ENCODE measurements around the gene PDP2.
A peak's percentile ranks its signal among the peaks of the same experiment; 100 is the strongest.

PDP2 gene

DNA sequence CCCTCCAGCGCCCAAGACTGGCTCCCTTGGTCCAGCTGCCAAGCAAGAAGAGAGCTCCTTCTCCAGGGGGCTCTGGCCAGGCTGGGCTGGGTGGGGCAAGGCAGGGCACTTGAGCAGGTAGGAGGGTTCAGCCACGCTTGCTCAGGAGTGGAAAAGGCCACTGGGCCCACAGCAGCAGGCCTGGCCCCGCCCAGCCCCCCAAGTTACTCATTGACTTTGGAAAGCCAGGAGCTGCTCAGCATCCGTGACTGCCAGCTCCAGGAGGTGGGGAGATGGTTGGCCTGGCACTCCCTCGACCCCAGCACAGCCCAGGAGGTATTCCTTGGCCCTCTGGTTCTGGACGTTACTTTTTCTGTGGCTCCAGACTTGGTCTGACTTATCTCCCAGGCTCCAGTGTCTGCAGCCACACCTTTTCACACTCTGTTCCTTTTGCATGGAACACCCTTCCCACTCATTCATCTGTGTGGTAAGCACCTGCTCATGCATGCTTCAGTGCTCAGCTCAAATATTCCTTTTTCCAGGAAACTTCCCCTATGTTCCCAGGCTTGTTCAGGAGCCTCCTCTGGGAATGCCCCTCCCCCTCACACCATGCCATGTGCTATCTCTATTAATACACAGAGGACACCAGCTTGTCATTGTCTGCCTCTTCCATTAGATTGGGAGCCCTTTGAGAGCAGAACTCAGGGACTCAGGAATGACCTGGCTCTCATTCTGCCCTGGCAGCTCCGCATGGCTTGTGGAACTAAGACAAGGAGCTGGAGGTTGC, 38.7 kb downstream of the PDP2 start, which contains the start of gene CDH16:
CDH16 (minus strand) TSS at position 83 of the 766 bp plus-strand sequence. CDS start 820 bp downstream, outside the sequence.
- H2AFZ ChIP-seq (ENCODE audit: low read length), result no peak within 1 kb of the TSS
- H3K4me3 ChIP-seq (ENCODE audit: low read length in 2 of 2), result no peak within 1 kb of the TSS
- H3K27me3 ChIP-seq (ENCODE audit: control insufficient read depth in 3 of 3, insufficient read depth in 3 of 3, low read depth in 1 of 3, low read length in 3 of 3), result peaks cover 0 to 54% (median 8%) of the 10 kb centered on the region in 3 experiments
- no peak within 1 kb of the TSS for H4K91ac ChIP-seq (ENCODE audit: low read depth, low read length, poor library complexity)
- H3K79me1 ChIP-seq (ENCODE audit: low read depth, low read length), result no peaks in the 10 kb centered on the region
- no peak within 1 kb of the TSS for H2BK15ac ChIP-seq (ENCODE audit: low read length)
- H3K4me1 ChIP-seq (ENCODE audit: control insufficient read depth in 2 of 2, insufficient read depth in 1 of 2, low read depth in 1 of 2, low read length in 2 of 2), result peaks cover 0 to 18% of the 10 kb centered on the region in 2 donors
- peak within 1 kb of the TSS; percentile 66 for H3K18ac ChIP-seq (ENCODE audit: low read length)
- H2BK120ac ChIP-seq (ENCODE audit: low read depth, low read length), result no peak within 1 kb of the TSS
- H2BK5ac ChIP-seq (ENCODE audit: low read length), result no peak within 1 kb of the TSS
- no peak within 1 kb of the TSS for H3K4me2 ChIP-seq (ENCODE audit: insufficient read depth, low read length, poor library complexity, severe bottlenecking)
- no peak within 1 kb of the TSS for H3K14ac ChIP-seq (ENCODE audit: low read length)
- WGBS, 2 donors (ENCODE audit: extremely low coverage in 2 of 2, insufficient read length in 2 of 2, insufficient replicate concordance in 1 of 2), result no CpG with 5 or more reads among the region's 7 CpGs
- H3K36me3 ChIP-seq (replicated peaks in 1 of 2; ENCODE audit: control insufficient read depth in 2 of 2, insufficient read depth in 2 of 2, low read length in 2 of 2), result no peaks in the 10 kb centered on the region
- H3K4ac ChIP-seq (ENCODE audit: low read length), result no peak within 1 kb of the TSS
- H3K9me3 ChIP-seq (replicated peaks in 1 of 2; ENCODE audit: control insufficient read depth in 2 of 2, insufficient read depth in 1 of 2, low read depth in 1 of 2, low read length in 2 of 2), result no peaks in the 10 kb centered on the region
- peak within 1 kb of the TSS; percentile 78 for H3K9ac ChIP-seq (ENCODE audit: low read depth, low read length, poor library complexity)
- no peak within 1 kb of the TSS for H2BK12ac ChIP-seq (ENCODE audit: low read length)
- H3K27ac ChIP-seq (replicated peaks; ENCODE audit: low read length), result no peak within 1 kb of the TSS
- no peak within 1 kb of the TSS for H4K8ac ChIP-seq (ENCODE audit: low read depth, low read length)
- no peak for DNase-seq (ENCODE audit: low spot score)
- peak within 1 kb of the TSS; percentile 25 for H3K23ac ChIP-seq (ENCODE audit: low read depth, low read length, poor library complexity)
- peak within 1 kb of the TSS; percentile 31 for H2AK5ac ChIP-seq (ENCODE audit: low read depth, low read length)

DNA sequence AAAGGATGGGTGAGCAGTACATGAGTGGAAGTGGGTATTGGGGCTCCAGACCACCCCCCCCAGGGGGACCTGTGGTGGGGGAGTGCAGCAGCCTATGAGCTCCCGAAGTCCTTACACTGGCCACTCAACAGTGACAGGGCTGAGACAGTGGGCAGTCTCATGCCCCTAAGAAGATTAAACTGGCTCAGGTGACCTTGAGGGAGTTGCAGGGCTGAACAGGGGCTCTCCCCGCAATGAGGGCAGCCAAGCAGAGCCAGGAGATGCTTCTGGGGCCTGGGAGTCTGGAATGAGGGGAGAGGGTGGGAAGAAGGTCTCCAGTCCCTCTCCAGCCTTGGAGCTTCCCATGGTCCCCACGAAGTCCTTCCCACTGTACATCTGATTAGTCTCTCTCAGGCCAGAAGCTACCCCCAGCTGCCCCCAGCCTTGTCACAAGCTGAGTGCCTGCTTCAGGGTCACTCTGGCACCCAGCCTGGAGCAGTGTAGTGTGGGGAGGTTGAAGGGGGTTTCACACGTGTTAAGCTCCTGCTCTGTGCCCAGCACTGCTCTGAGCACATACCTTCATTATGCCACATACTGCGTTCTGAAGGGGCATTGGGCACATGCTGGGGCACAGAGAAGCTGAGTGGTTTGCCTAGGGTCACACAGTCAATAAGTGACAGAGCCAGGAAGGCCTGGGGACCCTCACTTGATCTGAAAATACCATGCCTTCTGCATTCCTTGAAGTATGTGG, 39.4 kb downstream of the PDP2 start:
- no peak overlapping the region for H4K8ac ChIP-seq (ENCODE audit: low read depth, low read length)
- H3K27me3 ChIP-seq (ENCODE audit: control insufficient read depth in 3 of 3, insufficient read depth in 3 of 3, low read depth in 1 of 3, low read length in 3 of 3), result peaks cover 7 to 56% (median 16%) of the 10 kb centered on the region in 3 experiments
- H3K4me2 ChIP-seq (ENCODE audit: insufficient read depth, low read length, poor library complexity, severe bottlenecking), result no peak overlapping the region
- no peak overlapping the region for H2BK5ac ChIP-seq (ENCODE audit: low read length)
- H3K18ac ChIP-seq (ENCODE audit: low read length), result no peak overlapping the region
- H3K27ac ChIP-seq (replicated peaks; ENCODE audit: low read length), result no peak overlapping the region
- DNase-seq (ENCODE audit: low spot score), result no peak
- no peak overlapping the region for H4K91ac ChIP-seq (ENCODE audit: low read depth, low read length, poor library complexity)
- no peak overlapping the region for H3K14ac ChIP-seq (ENCODE audit: low read length)
- no peaks in the 10 kb centered on the region for H3K9me3 ChIP-seq (replicated peaks in 1 of 2; ENCODE audit: control insufficient read depth in 2 of 2, insufficient read depth in 1 of 2, low read depth in 1 of 2, low read length in 2 of 2)
- no peak overlapping the region for H2BK12ac ChIP-seq (ENCODE audit: low read length)
- H3K36me3 ChIP-seq (replicated peaks in 1 of 2; ENCODE audit: control insufficient read depth in 2 of 2, insufficient read depth in 2 of 2, low read length in 2 of 2), result no peaks in the 10 kb centered on the region
- no peak overlapping the region for H2AFZ ChIP-seq (ENCODE audit: low read length)
- peaks cover 2 to 16% of the 10 kb centered on the region in 2 donors for H3K4me1 ChIP-seq (ENCODE audit: control insufficient read depth in 2 of 2, insufficient read depth in 1 of 2, low read depth in 1 of 2, low read length in 2 of 2)
- H3K79me1 ChIP-seq (ENCODE audit: low read depth, low read length), result no peaks in the 10 kb centered on the region
- no CpG with 5 or more reads among the region's 5 CpGs for WGBS, 2 donors (ENCODE audit: extremely low coverage in 2 of 2, insufficient read length in 2 of 2, insufficient replicate concordance in 1 of 2)
- H3K23ac ChIP-seq (ENCODE audit: low read depth, low read length, poor library complexity), result no peak overlapping the region
- no peak overlapping the region for H2BK15ac ChIP-seq (ENCODE audit: low read length)
- no peak overlapping the region for H3K9ac ChIP-seq (ENCODE audit: low read depth, low read length, poor library complexity)
- H2AK5ac ChIP-seq (ENCODE audit: low read depth, low read length), result no peak overlapping the region
- no peak overlapping the region for H3K4me3 ChIP-seq (ENCODE audit: low read length in 2 of 2)
- no peak overlapping the region for H2BK120ac ChIP-seq (ENCODE audit: low read depth, low read length)
- H3K4ac ChIP-seq (ENCODE audit: low read length), result no peak overlapping the region

DNA sequence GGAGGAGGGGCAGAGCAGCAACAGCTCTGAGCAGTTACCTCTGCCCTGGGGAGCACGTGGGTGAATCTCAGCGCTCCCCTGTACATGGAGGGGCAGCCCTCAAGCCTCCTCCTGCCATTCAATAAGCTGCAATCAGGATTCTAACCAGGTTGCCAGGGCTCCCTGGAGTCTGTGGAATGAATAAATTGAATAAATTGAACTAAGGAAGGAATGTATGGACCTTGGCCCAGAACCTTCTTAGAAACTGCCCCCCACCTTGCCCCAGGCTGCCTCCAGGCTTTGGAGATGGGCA, 39.9 kb downstream of the PDP2 start:
- H3K18ac ChIP-seq (ENCODE audit: low read length), result no peak overlapping the region
- H2BK15ac ChIP-seq (ENCODE audit: low read length), result no peak overlapping the region

More for the DNA sequence above, 39.9 kb downstream of the PDP2 start:
- Histone ChIP-seq H3K9ac (ENCODE audit: low read depth, low read length, poor library complexity) (no peak overlapping the region), H2AFZ (ENCODE audit: low read length) (no peak overlapping the region), H3K4me2 (ENCODE audit: insufficient read depth, low read length, poor library complexity, severe bottlenecking) (no peak overlapping the region), H3K79me1 (ENCODE audit: low read depth, low read length) (no peaks in the 10 kb centered on the region), H3K27me3 (ENCODE audit: control insufficient read depth in 3 of 3, insufficient read depth in 3 of 3, low read depth in 1 of 3, low read length in 3 of 3) (peaks cover 11 to 61% (median 21%) of the 10 kb centered on the region in 3 experiments), H3K9me3 (replicated peaks in 1 of 2; ENCODE audit: control insufficient read depth in 2 of 2, insufficient read depth in 1 of 2, low read depth in 1 of 2, low read length in 2 of 2) (no peaks in the 10 kb centered on the region), H3K27ac (replicated peaks; ENCODE audit: low read length) (no peak overlapping the region), H2BK12ac (ENCODE audit: low read length) (no peak overlapping the region), H3K14ac (ENCODE audit: low read length) (no peak overlapping the region), H4K8ac (ENCODE audit: low read depth, low read length) (no peak overlapping the region), H4K91ac (ENCODE audit: low read depth, low read length, poor library complexity) (no peak overlapping the region), H3K4me3 (ENCODE audit: low read length in 2 of 2) (no peak overlapping the region), H3K23ac (ENCODE audit: low read depth, low read length, poor library complexity) (no peak overlapping the region), H3K4me1 (ENCODE audit: control insufficient read depth in 2 of 2, insufficient read depth in 1 of 2, low read depth in 1 of 2, low read length in 2 of 2) (peaks cover 2 to 18% of the 10 kb centered on the region in 2 donors), H2AK5ac (ENCODE audit: low read depth, low read length) (no peak overlapping the region), H2BK5ac (ENCODE audit: low read length) (no peak overlapping the region), H2BK120ac (ENCODE audit: low read depth, low read length) (no peak overlapping the region), H3K36me3 (replicated peaks in 1 of 2; ENCODE audit: control insufficient read depth in 2 of 2, insufficient read depth in 2 of 2, low read length in 2 of 2) (no peaks in the 10 kb centered on the region), H3K4ac (ENCODE audit: low read length) (no peak overlapping the region)
- no peak for DNase-seq (ENCODE audit: low spot score)
- WGBS, 2 donors (ENCODE audit: extremely low coverage in 2 of 2, insufficient read length in 2 of 2, insufficient replicate concordance in 1 of 2), result no CpG with 5 or more reads among the region's 2 CpGs

Measured in neuronal stem cell (in vitro differentiated cells).